Lower leg skin (tissue), 4 donors: ENCODE measurements around the gene CDCA5. TPM values are rescaled to one million over a fixed set of nuclear protein-coding genes. Genes with fewer than 3 reads are reported as not detected.

Source experiments
- DNase-seq, 2 donors: peaks; one replicate each; pipeline ENCODE4 v3.0.0-alpha.2; 2019; ENCODE audit warnings: low spot score in 2 of 2
- H3K4me3 ChIP-seq: fragments of 200-600 bp; sonication (generic); 2 replicates; pipeline ENCODE4 v1.5.1; 2017; ENCODE audit warnings: mild to moderate bottlenecking, low read depth; ENCODE audit not compliant: poor library complexity, severe bottlenecking
- POLR2A ChIP-seq, 2 donors: fragments of 450-650 bp; IDR thresholded peaks; one replicate each; pipeline ENCODE4 v1.6.1; 2016 to 2017; ENCODE audit warnings: antibody characterized with exemption in 2 of 2, mild to moderate bottlenecking in 1 of 2, moderate library complexity in 1 of 2
- WGBS, 2 donors: methylation state at CpG; one replicate each; pipeline ENCODE4 v1.1.5; 2018; 5-methylcytosine and 5-hydroxymethylcytosine counted together
- intact Hi-C: fragments of 100-400 bp; cut with DNase I; formaldehyde crosslinking; loops from one replicate; pipeline ENCODE4 v1.15.0; 2023; ENCODE audit warnings: low total_unique reads
- total RNA-seq, 4 donors: library from RNA; depleted of rRNA; stranded (reverse); fragments of >200 nt; gene quantifications; one replicate each; pipeline ENCODE4 v1.1.0, GENCODE V29; 2016
- TF ChIP-seq, protein P1 (sequence below), 3 donors: fragments of 450-650 bp; IDR thresholded peaks; one replicate each; pipeline ENCODE4 v1.5.1; 2016; ENCODE audit warnings: antibody characterized with exemption in 3 of 3, mild to moderate bottlenecking in 3 of 3, moderate library complexity in 2 of 3

Gene CDCA5
- total RNA-seq, 4 donors from 2014 or later, result 1.0 to 2.4 (median 1.7) TPM

- H3K4me3 ChIP-seq, result no peak overlapping the region
- TF ChIP-seq POLR2A (IDR thresholded peaks at IDR 0.05), result no peak
- TF ChIP-seq, protein P1, sequence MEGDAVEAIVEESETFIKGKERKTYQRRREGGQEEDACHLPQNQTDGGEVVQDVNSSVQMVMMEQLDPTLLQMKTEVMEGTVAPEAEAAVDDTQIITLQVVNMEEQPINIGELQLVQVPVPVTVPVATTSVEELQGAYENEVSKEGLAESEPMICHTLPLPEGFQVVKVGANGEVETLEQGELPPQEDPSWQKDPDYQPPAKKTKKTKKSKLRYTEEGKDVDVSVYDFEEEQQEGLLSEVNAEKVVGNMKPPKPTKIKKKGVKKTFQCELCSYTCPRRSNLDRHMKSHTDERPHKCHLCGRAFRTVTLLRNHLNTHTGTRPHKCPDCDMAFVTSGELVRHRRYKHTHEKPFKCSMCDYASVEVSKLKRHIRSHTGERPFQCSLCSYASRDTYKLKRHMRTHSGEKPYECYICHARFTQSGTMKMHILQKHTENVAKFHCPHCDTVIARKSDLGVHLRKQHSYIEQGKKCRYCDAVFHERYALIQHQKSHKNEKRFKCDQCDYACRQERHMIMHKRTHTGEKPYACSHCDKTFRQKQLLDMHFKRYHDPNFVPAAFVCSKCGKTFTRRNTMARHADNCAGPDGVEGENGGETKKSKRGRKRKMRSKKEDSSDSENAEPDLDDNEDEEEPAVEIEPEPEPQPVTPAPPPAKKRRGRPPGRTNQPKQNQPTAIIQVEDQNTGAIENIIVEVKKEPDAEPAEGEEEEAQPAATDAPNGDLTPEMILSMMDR (IDR thresholded peaks at IDR 0.05), result no peak
- DNase-seq, result no peak
- 84 to 90% methylated on average over 4 of the region's 4 CpGs for WGBS, 2 donors
- intact Hi-C loops, result loop anchor here (10.0 kb wide), 1 partner anchor 71 kb away; the partner anchor contains the start of gene ARL2
Observed at GRCh38 chr11:65085446-65085845, 1.6 kb upstream of the CDCA5 start.

GRCh38 chr11:65084598-65085375 is 947 bp upstream of the CDCA5 start:
- TF ChIP-seq, protein P1 (IDR thresholded peaks at IDR 0.05), result no peak
- no peak for TF ChIP-seq POLR2A (IDR thresholded peaks at IDR 0.05)
- DNase-seq, result no peak
- intact Hi-C loops, result loop anchor here (10.0 kb wide), 1 partner anchor 70 kb away; the partner anchor contains the start of gene ARL2
- H3K4me3 ChIP-seq, result peak overlapping the region; percentile 28
- WGBS, 2 donors, result 42% methylated on average over 23 of the region's 23 CpGs

GRCh38 chr11:65083134-65083833 is 556 bp downstream of the CDCA5 start:
- peak overlapping the region; percentile 28 for H3K4me3 ChIP-seq
- DNase-seq, result no peak
- TF ChIP-seq, protein P1 (IDR thresholded peaks at IDR 0.05), result no peak
- no peak for TF ChIP-seq POLR2A (IDR thresholded peaks at IDR 0.05)
- 3 to 6% methylated on average over 13 of the region's 13 CpGs for WGBS, 2 donors
- intact Hi-C loops, result loop anchor here (10.0 kb wide), 1 partner anchor 68 kb away; the partner anchor contains the start of gene ARL2

GRCh38 chr11:65078786-65079342 is 5.0 kb downstream of the CDCA5 start:
- WGBS, 2 donors, result 88 to 89% methylated on average over 8 to 9 of the region's 9 CpGs
- DNase-seq, result no peak
- no peak for TF ChIP-seq POLR2A (IDR thresholded peaks at IDR 0.05)
- TF ChIP-seq, protein P1 (IDR thresholded peaks at IDR 0.05), result no peak
- no peak overlapping the region for H3K4me3 ChIP-seq
- intact Hi-C loops, result no loop called here

GRCh38 chr11:65078151-65078550 is 5.7 kb downstream of the CDCA5 start:
- WGBS, 2 donors, result 57 to 64% methylated on average over 3 of the region's 3 CpGs
- H3K4me3 ChIP-seq, result no peak overlapping the region
- TF ChIP-seq, protein P1 (IDR thresholded peaks at IDR 0.05), result no peak
- no peak for TF ChIP-seq POLR2A (IDR thresholded peaks at IDR 0.05)
- DNase-seq, result no peak
- intact Hi-C loops, result no loop called here
